ENCODE data around the gene CLRN3. TPM values are rescaled to one million over a fixed set of nuclear protein-coding genes. Genes with fewer than 3 reads are reported as not detected.

The CLRN3 gene
- total RNA-seq, 1 donor from 2014 or later = 0.31 TPM

- Mint-ChIP-seq H3K4me1 (ENCODE audit: unreplicated experiment) (peaks cover 71% of the 10 kb centered on the region), H3K4me3 (ENCODE audit: unreplicated experiment) (no peak overlapping the region), H3K27me3 (ENCODE audit: unreplicated experiment) (peaks cover 14% of the 10 kb centered on the region), H3K9me3 (ENCODE audit: unreplicated experiment) (no peaks in the 10 kb centered on the region), H3K27ac (ENCODE audit: unreplicated experiment) (peak overlapping the region; percentile 42), H3K36me3 (ENCODE audit: low read depth, unreplicated experiment) (peaks cover 13% of the 10 kb centered on the region)
- no peak for TF ChIP-seq CTCF (IDR thresholded peaks at IDR 0.05; ENCODE audit: unreplicated experiment)
- no peak for DNase-seq (ENCODE audit: low spot score)
Measured at GRCh38 chr10:127922675-127923366, 30.1 kb upstream of the CLRN3 start.

DNA sequence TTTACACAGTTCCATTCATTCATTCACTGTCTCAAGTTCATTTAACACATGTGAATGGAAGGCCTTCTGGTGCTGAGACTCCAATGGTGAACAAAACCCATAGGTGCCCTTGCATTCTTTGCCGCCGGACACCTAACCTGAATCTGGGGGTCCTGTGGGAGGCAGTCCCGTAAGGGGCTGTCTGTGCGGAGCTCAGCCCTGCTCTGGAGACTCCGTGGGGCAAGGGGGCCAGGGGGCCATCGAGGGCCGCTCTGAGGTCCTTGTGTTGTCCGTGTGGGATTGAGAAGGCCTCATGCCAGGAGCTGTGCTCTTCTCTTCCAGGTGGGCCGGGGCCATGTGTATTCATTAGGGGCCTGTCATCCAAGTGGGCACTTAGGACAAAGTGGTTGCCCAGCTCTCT, 29.5 kb upstream of the CLRN3 start:
- no peak for DNase-seq (ENCODE audit: low spot score)
- peaks cover 14% of the 10 kb centered on the region for H3K36me3 Mint-ChIP-seq (ENCODE audit: low read depth, unreplicated experiment)
- no peaks in the 10 kb centered on the region for H3K9me3 Mint-ChIP-seq (ENCODE audit: unreplicated experiment)
- H3K4me3 Mint-ChIP-seq (ENCODE audit: unreplicated experiment) = no peak overlapping the region
- no peak for TF ChIP-seq CTCF (IDR thresholded peaks at IDR 0.05; ENCODE audit: unreplicated experiment)
- H3K4me1 Mint-ChIP-seq (ENCODE audit: unreplicated experiment) = peaks cover 67% of the 10 kb centered on the region
- H3K27me3 Mint-ChIP-seq (ENCODE audit: unreplicated experiment) = peaks cover 14% of the 10 kb centered on the region
- peak overlapping the region; percentile 24 for H3K27ac Mint-ChIP-seq (ENCODE audit: unreplicated experiment)

- Mint-ChIP-seq H3K27ac (ENCODE audit: unreplicated experiment) (peak overlapping the region; percentile 24), H3K27me3 (ENCODE audit: unreplicated experiment) (peaks cover 17% of the 10 kb centered on the region), H3K4me3 (ENCODE audit: unreplicated experiment) (no peak overlapping the region), H3K4me1 (ENCODE audit: unreplicated experiment) (peaks cover 67% of the 10 kb centered on the region), H3K36me3 (ENCODE audit: low read depth, unreplicated experiment) (peaks cover 18% of the 10 kb centered on the region), H3K9me3 (ENCODE audit: unreplicated experiment) (no peaks in the 10 kb centered on the region)
- no peak for TF ChIP-seq CTCF (IDR thresholded peaks at IDR 0.05; ENCODE audit: unreplicated experiment)
- no peak for DNase-seq (ENCODE audit: low spot score)
Measured at GRCh38 chr10:127921753-127922145, 29.0 kb upstream of the CLRN3 start.

DNA sequence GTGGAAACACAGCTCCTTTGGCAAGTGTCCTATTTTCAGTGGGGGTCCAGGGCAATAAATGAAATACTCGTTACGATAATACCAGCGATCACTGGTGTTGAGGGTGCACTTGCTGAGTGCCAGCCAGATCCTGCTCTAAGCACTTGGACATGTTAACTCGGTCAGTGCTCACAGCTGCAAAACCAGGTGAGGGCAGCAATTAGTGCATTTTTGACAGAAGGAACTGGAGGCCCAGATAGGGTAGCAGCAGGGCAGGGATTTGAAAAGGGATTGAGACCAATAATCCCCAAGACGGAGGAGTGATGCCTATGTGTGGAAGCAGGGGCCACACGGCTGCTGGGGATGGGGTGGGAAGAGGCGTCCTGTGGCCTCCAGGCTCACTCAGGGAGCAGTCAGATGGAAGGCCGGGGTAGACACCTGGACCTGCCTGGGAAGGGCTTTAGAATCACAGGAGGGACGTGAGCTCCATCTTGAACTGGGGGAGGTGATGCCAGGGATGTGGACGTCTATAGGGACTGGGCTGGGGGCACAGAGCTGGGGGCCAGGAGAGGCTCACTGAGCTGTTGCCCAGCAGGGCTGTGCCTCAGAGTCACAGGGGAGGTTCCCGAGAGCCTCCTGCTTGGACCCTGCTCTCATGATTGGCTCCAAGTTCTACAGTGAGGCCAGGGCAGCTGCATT, 28.5 kb upstream of the CLRN3 start:
- no peak for DNase-seq (ENCODE audit: low spot score)
- TF ChIP-seq CTCF (IDR thresholded peaks at IDR 0.05; ENCODE audit: unreplicated experiment) = no peak
- Mint-ChIP-seq H3K27ac (ENCODE audit: unreplicated experiment) (peak overlapping the region; percentile 36), H3K36me3 (ENCODE audit: low read depth, unreplicated experiment) (peaks cover 16% of the 10 kb centered on the region), H3K9me3 (ENCODE audit: unreplicated experiment) (no peaks in the 10 kb centered on the region), H3K4me3 (ENCODE audit: unreplicated experiment) (no peak overlapping the region), H3K27me3 (ENCODE audit: unreplicated experiment) (peaks cover 17% of the 10 kb centered on the region), H3K4me1 (ENCODE audit: unreplicated experiment) (peaks cover 67% of the 10 kb centered on the region)

All from endothelial cell (in vitro differentiated cells).